ENCODE results near the gene MRPL14.

The MRPL14 gene

DNA sequence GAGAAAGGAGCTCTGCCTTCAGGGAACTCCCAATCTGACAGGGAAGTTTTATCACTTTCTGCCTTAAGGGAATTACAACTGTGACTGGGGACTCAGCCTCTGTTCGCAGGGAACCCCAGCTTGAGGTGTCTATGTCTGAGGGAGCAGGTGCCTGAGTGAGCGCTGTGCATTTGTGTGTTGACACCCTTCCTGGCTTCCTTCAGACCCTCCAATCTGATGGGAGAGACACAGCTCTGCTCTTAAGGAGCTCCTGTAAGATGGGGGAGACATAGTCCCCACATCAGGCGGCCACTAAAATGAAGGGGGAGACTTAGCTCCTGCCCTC, 62.3 kb downstream of the MRPL14 start:
- no peak for DNase-seq (ENCODE audit: low read depth)

DNA sequence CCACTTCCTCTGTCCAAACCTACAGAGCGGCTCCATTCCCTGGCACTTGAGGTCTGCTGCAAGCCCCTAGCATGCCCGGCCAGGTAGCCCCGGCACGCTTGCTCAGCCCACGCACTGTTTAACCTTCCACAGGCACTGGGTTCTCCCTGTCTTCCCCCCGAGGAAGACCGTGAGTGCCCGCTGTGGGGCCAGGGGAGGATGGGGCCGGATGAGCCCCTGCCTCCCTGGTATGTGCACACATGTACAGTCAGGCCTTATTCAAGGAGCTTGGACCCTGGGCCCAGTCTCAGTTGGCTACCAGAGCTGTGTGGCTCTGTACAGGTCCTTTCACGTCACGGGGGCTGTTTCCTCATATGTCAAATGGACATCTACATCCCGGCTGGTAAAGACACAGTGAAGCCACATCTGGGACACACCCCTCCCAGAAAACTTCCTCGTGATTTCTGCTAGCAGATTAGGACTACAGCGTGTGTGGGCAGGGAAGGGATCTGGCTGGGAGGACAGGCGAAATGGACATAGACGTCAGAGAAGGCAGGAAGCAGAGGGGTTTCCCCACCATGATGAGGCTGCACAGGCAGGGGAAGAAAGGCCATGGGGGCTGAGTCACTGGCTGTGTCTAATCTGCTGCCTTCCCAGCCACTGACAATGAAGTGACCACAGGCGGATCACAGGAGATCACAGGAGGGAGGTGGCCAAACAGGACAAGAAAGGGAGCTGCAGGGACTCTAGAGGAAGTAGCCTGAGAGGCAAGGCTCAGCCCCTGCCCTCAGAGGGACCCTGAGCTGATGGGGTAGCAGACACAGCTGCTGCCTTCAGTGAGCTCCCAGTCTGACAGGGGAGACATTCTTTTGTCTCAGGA, 62.9 kb downstream of the MRPL14 start:
- no peak for DNase-seq (ENCODE audit: low read depth)

DNA sequence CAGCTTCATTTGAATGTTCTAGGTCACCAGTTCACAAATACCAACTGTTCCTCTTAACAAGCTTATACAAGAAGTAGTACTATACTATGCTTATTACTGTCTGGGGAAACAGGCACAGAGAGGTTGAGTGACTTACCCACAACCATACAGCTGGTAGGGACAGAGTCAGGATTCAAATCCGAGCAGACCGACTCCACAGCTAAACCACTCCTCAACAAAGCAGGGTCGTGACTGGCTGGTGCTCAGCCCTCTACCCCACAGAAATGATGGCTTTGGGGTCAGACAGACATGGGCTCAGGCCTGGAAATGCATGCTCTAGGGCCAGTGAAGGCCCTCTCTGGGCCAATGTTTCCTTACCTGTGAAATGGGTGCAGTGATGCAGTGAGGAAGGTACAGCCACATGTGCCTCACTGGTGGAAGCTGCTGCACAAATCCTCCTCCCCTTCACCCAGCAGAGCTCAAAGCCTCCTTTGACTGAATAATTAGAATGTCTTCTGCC, 63.6 kb downstream of the MRPL14 start:
- no peak for DNase-seq (ENCODE audit: low read depth)
